NCI-H1436 treated with DMSO at 0.1 percent for 48 hours (cell line): ENCODE data around the gene HACD1.

Source experiments
- DNase-seq: peaks from one replicate; lab custom pipeline; 2025; lab: John Stamatoyannopoulos, UW

Gene HACD1, protein sequence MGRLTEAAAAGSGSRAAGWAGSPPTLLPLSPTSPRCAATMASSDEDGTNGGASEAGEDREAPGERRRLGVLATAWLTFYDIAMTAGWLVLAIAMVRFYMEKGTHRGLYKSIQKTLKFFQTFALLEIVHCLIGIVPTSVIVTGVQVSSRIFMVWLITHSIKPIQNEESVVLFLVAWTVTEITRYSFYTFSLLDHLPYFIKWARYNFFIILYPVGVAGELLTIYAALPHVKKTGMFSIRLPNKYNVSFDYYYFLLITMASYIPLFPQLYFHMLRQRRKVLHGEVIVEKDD

DNA sequence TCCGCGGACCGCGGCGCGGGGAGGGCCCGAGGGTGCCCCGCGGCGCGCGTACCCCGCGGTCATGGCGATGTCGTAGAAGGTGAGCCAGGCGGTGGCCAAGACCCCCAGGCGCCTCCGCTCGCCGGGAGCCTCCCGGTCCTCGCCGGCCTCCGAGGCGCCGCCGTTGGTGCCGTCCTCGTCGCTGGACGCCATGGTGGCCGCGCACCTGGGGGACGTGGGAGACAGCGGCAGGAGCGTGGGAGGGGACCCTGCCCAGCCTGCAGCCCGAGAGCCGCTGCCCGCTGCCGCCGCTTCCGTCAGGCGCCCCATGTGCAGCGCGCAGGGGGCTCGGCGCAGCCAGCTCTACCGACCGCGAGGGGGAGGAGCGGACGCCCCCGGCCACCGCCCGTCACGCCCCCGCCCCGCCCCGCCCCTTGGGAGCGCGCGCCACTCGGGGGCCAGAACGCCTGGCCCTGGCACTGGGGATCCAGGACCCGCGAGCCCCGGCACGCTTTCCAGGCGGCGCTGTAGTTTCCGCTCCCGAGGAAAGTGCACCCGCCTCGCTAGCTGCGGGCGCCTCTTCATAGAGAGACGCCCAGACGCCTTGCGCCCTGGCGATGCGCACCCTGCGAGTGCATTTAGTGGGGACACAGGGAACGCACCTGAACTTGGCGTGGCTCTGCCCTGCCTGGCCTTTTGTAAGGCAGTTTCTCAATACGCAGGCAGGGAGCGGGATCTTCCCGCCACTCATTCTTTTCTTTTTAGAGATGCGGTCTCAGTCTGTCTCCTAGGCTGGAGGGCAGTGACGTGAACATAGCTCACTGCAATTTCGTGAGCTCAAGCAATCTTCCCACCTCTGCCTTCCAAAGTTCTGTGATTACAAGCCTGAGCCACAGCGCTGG lies at the start of gene HACD1:
TSS of gene HACD1 (minus strand) at position 344 of the 881 bp plus-strand sequence. CDS start at position 309, 35 bp downstream.
- no peak for DNase-seq

DNA sequence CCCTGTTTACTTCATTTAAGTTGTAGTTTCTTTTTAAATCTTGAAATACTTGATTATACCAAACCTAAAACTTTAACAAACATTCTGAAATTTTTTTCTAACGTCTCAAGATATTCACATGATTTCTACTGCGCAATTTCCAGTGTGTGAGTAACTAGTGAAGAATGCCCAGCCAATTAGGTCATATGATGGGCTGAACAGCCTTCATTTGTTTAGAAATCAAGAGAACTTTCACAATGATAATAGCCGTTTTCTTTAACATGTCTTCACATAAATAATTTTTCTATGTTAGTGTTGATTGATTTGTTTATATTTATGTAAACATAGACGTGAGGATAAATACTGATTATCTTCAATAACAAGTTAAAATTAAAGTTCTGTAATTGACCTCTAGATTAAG lies 48.6 kb upstream of the HACD1 start:
- DNase-seq = no peak

DNA sequence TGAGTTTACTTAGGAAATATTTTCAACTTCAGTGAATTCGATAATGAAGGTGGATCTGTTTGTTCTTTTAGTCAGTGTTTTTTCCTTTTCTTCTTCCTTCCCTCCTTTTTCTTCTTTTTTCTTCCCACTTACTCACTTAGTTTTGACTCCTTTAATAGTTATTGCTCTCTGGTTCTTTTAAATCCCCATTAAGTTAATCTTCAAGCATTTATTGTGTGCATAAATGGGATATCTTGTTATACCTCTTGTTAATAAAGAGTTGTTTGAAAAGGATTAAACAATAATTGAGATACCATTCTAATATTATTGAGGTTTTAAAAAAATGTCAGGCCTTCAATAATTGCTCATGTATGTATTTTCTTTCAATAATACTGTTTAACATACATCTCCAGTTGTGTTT lies 46.3 kb upstream of the HACD1 start:
- no peak for DNase-seq

DNA sequence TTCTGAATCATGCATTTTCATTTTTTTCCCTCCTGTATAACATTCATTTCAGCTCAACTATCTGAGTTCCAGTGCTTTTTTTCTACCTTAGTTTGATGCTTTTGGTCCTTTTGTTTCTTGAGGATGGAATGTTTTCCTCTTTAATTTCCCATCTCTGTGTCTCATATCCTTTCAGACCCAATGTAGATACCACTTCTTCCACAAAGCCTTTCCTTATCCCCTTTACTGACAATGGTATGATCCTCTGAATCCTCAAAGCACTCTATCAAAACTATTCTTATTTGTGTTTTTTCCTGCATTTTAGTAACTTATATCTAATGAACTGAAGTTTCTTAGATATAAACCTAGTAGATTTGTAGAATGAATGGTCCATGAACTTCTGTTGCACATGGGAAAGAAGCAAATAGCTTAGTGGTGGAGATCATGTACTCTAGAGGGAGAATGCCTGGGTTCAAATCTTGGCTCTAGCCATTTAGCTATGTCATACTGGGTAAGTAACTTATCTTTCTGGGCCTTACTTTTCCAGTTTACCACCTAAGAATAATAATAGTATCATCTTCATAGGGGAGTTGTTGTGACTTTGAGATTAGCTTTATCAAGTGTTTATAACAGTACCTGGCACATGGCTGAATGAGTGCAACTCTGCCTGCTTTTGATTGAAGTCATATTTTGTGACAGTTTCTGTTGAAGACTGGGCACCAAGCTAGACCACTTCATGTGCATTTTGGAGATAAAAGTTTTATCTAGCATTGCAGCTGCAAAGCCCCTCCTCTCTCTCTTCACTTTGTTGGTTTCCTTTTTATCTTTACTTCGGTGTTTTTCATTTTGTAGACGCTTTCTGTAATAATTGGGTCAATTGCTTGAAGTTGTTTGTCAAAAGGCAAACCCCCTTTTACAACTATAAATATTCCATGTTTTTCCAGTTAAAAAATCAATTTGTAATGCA lies 45.3 kb upstream of the HACD1 start:
- no peak for DNase-seq

DNA sequence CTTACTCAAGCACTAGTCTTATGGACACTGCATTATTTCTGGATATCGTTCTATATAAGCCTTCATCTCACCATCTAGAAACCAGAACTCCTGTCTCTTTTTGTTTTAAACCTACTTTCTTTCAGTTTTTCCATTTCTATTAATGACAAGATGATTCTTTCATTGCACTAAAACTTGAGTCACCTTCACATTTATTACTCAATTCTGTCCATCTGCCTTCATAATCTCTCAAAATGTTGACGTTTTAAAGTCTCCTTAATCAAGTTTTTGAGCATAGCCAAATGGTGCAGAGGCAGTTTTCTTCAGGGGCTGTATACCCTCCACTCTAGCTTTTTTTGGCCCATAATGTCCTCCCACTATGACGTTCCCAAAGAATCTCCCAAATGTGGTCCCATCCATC lies 44.3 kb upstream of the HACD1 start:
- DNase-seq = no peak

DNA sequence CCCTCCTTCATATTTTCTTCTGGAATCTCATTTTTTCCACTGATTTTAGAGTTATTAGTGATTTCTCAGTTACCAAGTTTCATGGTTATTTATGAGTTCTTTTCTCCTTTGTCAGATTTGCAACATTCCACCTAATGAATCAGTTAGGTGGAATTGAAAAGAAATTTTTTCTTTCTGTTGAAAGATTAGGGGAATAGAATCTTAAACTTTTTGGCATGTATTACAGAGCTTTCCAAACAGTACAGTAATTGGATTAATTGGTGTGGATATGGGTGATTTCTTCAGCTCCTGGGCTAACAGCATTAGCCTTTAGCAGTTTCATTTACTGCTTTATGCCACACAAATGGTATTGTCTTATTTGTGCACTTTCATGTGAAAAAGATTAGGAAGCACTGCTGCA lies 43.7 kb upstream of the HACD1 start:
- no peak for DNase-seq

DNA sequence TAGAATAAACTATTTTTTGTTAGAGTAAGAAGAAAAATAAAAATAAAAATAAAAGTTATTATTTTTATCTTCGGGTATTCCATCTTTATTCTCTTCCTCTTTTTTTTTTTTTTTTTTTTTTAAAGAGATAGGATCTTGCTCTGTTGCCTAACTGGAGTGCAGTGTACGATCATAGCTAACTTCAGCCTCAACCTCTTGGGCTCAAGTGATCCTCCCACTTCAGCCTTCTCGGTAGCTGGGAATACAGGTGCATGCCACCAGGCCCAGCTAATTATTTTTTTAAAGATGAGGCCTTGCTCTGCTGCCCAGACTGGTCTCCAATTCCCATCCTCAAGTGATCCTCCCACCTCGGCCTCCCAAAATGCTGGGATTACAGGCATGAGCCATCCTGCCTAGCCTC lies 42.2 kb upstream of the HACD1 start:
- DNase-seq = no peak

DNA sequence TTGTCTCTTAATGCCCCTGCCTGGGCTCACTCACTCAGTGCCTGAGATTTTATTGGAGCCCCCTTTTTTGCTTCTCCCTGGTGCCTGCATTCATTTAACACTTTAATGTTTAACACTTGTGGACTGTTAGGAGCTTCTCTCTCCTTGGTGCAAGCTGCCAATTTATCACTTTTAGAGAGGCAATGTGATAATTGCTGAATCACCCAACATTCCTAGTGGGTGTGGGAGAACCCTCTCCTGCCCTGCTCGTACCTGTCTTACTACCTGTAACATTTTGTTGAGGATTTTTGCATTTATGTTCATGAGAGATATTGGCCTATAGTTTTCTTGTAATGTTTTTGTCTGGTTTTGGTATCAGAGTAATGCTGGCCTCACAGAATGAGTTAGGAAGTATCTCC lies 39.9 kb upstream of the HACD1 start:
- DNase-seq = no peak

DNA sequence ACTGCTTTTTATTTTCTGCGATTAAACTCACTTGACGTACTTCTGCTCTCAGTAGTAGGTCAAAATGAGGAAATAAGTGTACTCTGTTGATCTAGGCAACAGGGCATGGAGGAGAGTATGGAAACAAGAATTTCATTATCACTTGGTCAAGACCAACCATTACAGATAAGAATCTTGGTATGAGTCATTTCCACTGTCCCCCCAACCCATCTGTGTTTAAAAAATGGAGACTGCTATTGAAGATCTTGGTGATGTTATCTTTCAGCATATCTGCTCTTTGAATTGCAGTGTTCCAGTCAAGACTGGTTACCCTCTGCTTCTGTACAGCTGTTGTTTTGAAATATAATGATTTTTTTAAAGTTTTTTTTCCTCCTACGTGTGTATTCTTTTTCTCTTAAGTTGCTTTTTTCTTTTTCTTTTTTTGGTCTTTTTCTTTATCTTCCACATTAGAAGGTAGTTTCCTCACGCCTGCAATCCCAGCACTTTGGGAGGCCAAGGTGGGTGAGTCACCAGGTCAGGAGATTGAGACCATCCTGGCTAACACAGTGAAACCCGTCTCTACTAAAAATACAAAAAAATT lies 38.5 kb upstream of the HACD1 start:
- no peak for DNase-seq

DNA sequence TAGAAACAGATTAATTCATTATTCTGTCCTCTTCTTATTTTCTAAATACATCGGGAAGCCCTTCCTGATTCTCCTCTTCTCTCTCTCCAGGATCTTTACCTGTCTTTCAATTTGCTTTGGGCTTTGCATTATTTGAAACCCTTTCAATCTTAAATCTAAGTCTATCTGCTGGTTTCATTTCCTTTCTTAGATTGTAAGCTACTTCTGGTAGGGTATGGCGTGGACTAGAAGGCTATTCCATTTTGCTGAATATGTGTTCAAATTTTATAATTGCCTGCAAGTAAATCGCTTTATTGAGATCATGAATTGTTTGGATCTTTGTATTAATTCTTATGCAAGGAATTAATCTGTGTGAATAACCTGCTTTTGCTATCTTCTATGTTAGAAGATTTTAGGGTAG lies 37.8 kb upstream of the HACD1 start:
- DNase-seq = no peak

DNA sequence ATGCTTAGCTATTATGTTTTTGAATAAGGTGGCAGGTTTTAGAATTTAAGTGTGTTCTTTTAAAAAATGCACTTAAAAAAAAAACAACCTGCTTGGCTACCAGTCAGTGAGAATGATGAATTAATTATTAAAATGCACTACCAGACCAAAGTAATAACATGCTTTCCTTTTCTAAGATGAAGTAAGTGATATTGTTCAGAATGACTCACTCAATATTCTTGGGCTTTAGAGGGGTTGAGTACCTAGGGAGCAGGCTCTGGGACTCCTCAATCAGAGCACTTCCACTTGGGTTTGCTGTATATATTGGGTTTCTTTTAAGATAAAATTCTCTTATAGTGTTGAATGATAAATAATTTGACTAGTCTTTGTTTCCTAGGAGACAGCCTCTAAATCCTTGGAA lies 35.4 kb upstream of the HACD1 start:
- DNase-seq = no peak

DNA sequence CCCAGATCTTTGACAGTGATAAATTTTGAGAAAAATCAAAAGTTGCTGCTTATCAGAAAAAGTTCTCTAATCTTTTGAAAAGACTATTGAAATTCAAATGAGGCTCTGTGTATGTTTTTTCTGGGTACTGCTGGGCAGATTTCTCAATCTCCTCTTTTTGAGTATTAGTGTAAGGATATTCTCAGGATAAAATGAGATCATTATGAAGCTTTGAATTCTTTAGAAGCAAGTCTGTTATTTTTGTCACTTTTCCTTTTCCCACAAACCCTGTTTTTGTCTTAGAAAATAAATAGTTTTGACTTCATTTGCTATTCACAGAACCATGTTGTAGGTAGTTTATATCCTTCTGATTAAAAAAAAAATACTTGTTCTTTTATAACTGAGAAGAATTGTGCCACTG lies 34.7 kb upstream of the HACD1 start:
- DNase-seq = no peak

DNA sequence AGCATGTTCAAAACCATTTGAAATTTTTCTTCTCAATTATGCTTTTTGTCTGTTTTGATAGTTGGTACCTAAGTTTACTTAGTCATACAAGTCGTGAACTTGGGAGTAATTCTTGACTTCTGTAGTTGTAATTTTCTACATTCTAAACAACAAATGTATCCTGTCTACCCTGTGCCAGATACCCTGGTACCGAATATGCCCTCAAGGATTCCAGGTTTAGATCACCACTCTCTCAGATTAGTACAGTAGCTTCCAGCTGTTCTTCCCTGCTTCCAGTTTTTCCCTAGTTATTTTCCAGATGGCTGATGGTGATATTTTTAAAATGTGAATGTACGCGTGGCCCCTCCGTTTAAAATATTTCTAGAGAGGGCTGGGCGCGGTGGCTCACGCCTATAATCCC lies 33.2 kb upstream of the HACD1 start:
- no peak for DNase-seq

DNA sequence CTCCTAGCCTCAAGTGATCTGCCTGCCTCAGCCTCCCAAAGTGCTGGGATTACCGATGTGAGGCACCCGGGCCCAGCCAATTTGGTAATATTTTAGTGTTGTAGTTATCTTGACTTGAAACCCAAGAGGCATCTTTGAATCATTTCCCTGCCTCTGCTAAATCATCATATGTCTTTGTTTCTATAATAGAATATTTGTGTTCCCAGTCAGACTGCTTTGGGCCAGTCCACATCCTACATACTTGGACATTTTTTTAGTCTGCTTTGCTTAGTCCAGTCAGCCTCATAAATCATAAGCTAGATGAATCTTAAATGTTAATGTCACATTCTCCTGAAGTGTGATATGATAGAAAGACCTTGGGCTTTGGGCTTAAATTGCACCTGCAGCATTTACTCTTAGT lies 32.7 kb upstream of the HACD1 start:
- no peak for DNase-seq

DNA sequence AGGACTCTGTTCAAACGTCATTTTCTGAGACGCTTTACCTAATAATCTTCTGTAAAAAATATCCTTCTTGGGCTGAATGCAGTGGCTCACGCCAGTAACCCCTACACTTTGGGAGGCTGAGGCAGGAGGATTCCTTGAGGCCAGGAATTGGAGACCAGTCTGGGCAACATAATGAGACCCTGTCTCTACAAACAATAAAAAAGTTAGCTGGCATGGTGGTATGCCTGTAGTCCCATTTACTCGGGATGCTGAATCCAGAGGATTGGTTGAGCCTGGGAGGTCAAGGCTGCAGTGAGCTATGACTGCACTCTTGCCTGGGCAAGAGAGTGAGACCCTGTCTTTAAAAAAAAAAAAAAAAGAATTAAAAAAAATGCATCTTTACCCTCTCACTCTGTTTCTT lies 31.9 kb upstream of the HACD1 start:
- DNase-seq = no peak

DNA sequence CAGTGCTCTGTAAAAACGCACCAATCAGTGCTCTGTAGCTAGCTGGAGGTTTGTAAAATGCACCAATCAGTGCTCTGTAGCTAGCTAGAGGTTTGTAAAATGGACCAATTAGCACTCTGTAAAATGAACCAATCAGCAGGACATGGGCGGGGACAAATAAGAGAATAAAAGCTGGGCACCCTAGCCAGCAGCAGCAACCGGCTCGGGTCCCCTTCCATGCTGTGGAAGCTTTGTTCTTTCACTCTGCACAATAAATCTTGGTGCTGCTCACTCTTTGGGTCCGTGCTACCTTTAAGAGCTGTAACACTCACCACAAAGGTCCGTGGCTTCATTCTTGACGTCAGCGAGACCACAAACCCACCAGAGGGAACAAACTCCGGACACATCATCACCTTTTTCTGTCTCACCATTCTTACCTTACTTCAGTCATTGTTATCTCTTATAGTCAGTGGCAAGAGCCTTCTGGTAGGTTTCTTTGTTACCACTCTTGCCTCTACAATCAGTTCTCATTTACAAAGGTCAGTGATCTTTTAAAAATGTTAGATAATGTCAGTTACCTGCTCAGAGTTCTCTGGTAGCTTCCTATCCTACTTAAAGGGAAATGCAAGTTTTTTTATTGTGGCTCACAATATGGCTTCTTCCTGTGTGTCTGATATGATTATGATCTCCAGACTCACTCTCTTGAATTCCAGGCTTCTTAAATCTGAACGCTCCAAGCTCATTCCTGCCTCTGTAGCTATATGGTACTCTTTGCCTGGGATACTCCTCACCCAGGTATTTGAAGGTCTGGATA lies 31.3 kb upstream of the HACD1 start:
- DNase-seq = no peak

DNA sequence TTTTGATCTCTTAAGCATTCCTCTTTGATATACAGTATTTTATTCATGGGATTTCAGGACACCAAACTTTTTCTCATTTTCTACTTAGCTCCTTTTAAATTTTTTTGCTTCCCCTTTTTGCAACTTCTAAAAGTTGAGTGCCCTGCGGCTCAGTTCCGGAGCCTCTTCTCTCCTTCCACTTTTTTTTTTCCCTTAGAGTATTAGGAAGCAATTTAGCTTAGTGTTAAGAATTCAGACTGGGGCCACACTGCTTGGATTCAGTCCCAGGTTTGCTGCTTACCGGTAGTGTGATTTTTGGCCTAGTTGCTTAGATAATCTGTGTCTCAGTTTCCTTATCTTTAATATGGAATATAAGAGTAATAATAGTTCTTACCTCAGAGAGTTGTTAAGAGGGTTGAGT lies 30.2 kb upstream of the HACD1 start:
- DNase-seq = no peak

DNA sequence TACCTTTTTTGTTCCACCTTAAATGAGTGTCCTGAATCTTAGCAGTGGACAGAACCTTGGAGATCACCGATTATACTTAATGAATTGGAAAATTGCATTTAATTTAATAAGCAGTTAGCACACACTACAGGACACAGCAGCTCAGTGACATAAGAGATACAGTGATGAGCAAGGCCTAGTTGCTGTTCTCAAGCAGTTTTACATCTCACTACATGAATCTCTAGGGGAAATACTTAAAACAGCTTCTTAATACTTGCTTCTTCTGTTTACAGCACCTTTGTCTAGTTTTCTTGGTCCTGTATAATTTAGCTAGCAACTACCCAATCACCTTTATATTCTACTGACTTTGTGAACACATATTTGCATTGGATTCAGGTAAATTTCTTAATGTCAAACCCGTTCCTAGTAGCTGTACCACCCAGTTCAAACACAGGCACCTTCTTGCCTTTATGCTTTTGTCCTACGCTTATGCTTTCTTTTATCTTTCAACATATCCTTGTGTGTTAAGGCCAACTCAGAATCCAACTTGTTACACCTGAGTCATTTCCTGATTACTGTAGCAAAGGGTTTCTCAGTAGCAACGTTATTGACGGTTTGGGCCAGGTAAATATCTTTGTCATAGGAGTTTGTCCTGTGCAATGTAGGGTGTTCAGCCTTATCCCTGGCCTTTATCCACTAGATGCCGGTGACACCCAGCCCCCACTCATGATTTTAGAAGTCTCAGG lies 28.6 kb upstream of the HACD1 start:
- no peak for DNase-seq

DNA sequence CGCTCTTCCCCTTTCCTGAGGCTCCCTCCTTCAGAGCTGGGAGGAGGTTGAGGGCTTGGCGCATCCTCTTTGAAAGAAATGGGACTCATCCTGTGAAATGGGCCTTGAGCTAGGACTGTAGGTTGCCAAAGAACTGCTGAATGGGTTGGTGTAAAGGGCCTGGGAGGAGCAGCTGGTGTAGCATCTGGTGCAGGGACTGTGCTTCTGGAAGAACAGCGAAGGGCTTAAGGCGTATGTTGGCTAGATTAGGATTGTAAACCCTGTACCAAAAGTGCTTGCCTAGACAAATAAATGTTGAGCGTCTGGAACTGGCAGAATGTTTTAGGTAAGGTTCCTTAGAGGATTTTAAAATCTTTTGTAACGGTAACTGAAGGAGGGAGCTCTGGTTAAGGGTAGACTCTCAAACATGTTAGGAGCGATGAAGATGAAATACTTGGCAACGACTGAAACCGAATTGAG lies 27.3 kb upstream of the HACD1 start:
- no peak for DNase-seq

DNA sequence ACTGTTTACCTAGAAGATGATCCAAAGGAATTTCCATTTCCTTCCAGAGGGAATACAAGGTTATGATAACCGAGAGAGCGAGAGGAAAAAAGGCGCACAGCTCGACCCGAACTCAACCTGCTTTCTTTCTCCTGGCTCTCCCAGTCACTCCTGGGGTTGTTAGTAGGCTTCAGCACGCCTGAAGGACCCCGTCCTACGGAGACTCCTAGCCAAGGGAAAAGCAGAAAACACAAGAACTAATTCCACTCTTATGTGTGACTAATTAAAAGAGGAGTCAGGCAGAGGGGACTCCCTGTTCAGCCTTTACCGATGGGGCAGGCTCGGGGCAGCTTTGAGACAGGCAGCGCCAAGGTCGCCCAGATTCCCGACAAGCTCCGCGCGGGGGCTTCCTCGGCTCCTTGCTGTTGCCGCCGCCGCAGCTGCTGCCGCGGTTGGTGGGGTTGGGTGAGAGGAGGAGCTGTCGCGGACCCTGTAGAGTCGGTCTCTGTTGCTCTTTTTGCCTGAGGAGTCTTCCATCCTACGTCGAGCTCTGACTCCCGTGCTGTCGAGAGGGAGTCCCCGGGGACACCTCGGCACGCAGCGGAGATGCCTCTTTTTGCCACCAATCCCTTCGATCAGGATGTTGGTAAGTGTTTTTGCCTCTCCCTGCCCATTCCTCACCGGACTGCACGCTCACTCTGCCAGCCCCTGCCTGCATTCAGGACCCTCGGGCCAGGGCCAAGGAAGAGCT lies 26.7 kb upstream of the HACD1 start, which contains the start of gene STAM:
TSS of gene STAM (plus strand) at position 397 of the 730 bp plus-strand sequence. CDS start at position 586, 189 bp downstream.
- DNase-seq = peak; percentile 83
